K562 (cell line): ENCODE measurements around the gene IMP4. TPM values are rescaled to one million over a fixed set of nuclear protein-coding genes. Genes with fewer than 3 reads are reported as not detected.

Experiments used
- BHLHE40 ChIP-seq: IDR thresholded peaks from 2 replicates; pipeline ENCODE4 v1.6.1; 2011; ENCODE audit warnings: low read length, improper control_type of control experiment
- CGGBP1 ChIP-seq: fragments of 250-450 bp; sonication (Bioruptor Pico); IDR thresholded peaks from 2 replicates; pipeline ENCODE4 v1.9.0; 2021; ENCODE audit warnings: mild to moderate bottlenecking
- CHCHD3 ChIP-seq: fragments of 250-450 bp; sonication (Bioruptor Pico); IDR thresholded peaks from 2 replicates; pipeline ENCODE4 v2.1.2; 2022; ENCODE audit warnings: mild to moderate bottlenecking
- CREB1 ChIP-seq, 2 experiments: sonication (generic) in 1 of 2; formaldehyde crosslinking in 1 of 2; IDR thresholded peaks; 2 replicates each; pipeline versions ENCODE4 v1.6.1 to v1.8.0; 2012 to 2022; ENCODE audit warnings: inconsistent platforms in 1 of 2, mild to moderate bottlenecking in 1 of 2, missing genetic modification reagents in 1 of 2, moderate library complexity in 1 of 2
- DACH1 ChIP-seq: fragments of 450-650 bp; IDR thresholded peaks from 2 replicates; pipeline ENCODE4 v1.6.1; 2018; ENCODE audit not compliant: partially characterized antibody
- ELF2 ChIP-seq: fragments of 250-450 bp; sonication (Bioruptor Pico); IDR thresholded peaks from 2 replicates; pipeline ENCODE4 v1.5.0; 2021; ENCODE audit warnings: mild to moderate bottlenecking
- ESRRB ChIP-seq: fragments of 250-450 bp; sonication (Bioruptor Pico); IDR thresholded peaks from 2 replicates; pipeline ENCODE4 v1.5.0; 2020; ENCODE audit warnings: mild to moderate bottlenecking, moderate library complexity, borderline replicate concordance
- ETV6 ChIP-seq, 3 experiments: fragments of 150-350 bp in 1 of 3; sonication (generic) in 1 of 3; formaldehyde crosslinking in 1 of 3; IDR thresholded peaks; 2 replicates each; pipeline versions ENCODE4 v1.6.1 to v1.8.0; 2014 to 2022; ENCODE audit warnings: borderline replicate concordance in 2 of 3, low read depth in 2 of 3, antibody characterized with exemption in 1 of 3, low read length in 1 of 3, mild to moderate bottlenecking in 1 of 3, missing genetic modification reagents in 1 of 3
- HDAC2 ChIP-seq: fragments of 450-650 bp; IDR thresholded peaks from 2 replicates; pipeline ENCODE4 v1.6.1; 2016; ENCODE audit warnings: mild to moderate bottlenecking
- JUND ChIP-seq, 2 experiments: IDR thresholded peaks; 2 replicates in 1 of 2; 3 replicates in 1 of 2; pipeline ENCODE4 v1.6.1; 2011; ENCODE audit warnings: borderline replicate concordance in 2 of 2, low read depth in 2 of 2, low read length in 2 of 2, improper control_type of control experiment in 1 of 2, missing biosample characterization in 1 of 2, missing genetic modification characterization in 1 of 2, missing genetic modification reagents in 1 of 2
- KLF16 ChIP-seq: IDR thresholded peaks from 2 replicates; pipeline ENCODE4 v1.6.1; 2016; ENCODE audit warnings: antibody characterized with exemption
- NFIX ChIP-seq: fragments of 250-450 bp; sonication (Bioruptor Pico); IDR thresholded peaks from 2 replicates; pipeline ENCODE4 v1.4.0; 2020; ENCODE audit warnings: low read depth, mild to moderate bottlenecking, moderate library complexity
- POLR2H ChIP-seq: IDR thresholded peaks from 2 replicates; pipeline ENCODE4 v1.6.1; 2016; ENCODE audit warnings: missing genetic modification characterization, low read depth, mild to moderate bottlenecking, control low read depth, missing compliant biosample characterization, moderate library complexity
- SAFB2 ChIP-seq: fragments of 200-400 bp; formaldehyde crosslinking; IDR thresholded peaks from 2 replicates; pipeline ENCODE4 v1.6.1; 2018; ENCODE audit warnings: borderline replicate concordance, low read length, low read depth, moderate library complexity; ENCODE audit not compliant: severe bottlenecking
- SMAD4 ChIP-seq: fragments of 250-450 bp; sonication (Bioruptor Pico); conservative IDR thresholded peaks from 2 replicates; pipeline ENCODE4 v1.8.0; 2021; ENCODE audit warnings: inconsistent platforms, mild to moderate bottlenecking, moderate library complexity
- SRSF7 ChIP-seq: fragments of 200-400 bp; formaldehyde crosslinking; optimal IDR thresholded peaks from 2 replicates; pipeline ENCODE3; 2017; ENCODE audit warnings: mild to moderate bottlenecking, low read depth, low read length
- SRSF9 ChIP-seq: fragments of 200-400 bp; formaldehyde crosslinking; IDR thresholded peaks from 2 replicates; pipeline ENCODE4 v1.6.1; 2017; ENCODE audit warnings: low read depth, low read length, borderline replicate concordance
- YY1 ChIP-seq, 3 experiments: IDR thresholded peaks; 2 replicates each; pipeline ENCODE4 v1.6.1; 2011; ENCODE audit warnings: low read length in 2 of 3, mild to moderate bottlenecking in 2 of 3, moderate library complexity in 2 of 3, borderline replicate concordance in 1 of 3, control low read depth in 1 of 3, low read depth in 1 of 3; ENCODE audit not compliant: insufficient read depth in 3 of 3, insufficient replicate concordance in 2 of 3, control insufficient read depth in 1 of 3, insufficient read length in 1 of 3; ENCODE audit errors: extremely low read depth in 1 of 3
- ZNF140 ChIP-seq: fragments of 250-450 bp; sonication (Bioruptor Pico); IDR thresholded peaks from 2 replicates; pipeline ENCODE4 v1.8.0; 2021; ENCODE audit warnings: moderate library complexity, mild to moderate bottlenecking, inconsistent platforms
- ZNF347 ChIP-seq: fragments of 450-650 bp; formaldehyde crosslinking; IDR thresholded peaks from 2 replicates; pipeline ENCODE4 v1.4.0; 2020; ENCODE audit warnings: low read depth, mild to moderate bottlenecking, moderate library complexity
- ZSCAN32 ChIP-seq: fragments of 450-650 bp; formaldehyde crosslinking; IDR thresholded peaks from 2 replicates; pipeline ENCODE4 v1.4.0; 2020; ENCODE audit warnings: mild to moderate bottlenecking, moderate library complexity
- polyA plus RNA-seq, 8 experiments: library from polyadenylated mRNA; depleted of rRNA in 4 of 8; stranded (reverse) in 5 of 8; unstranded in 3 of 8; fragments of >200 nt; fragmentation: Nextera tagmentation in 2 of 8; fragmentation: Illumina TruSeq in 1 of 8; extraction: Ambion mirVana in 2 of 8; extraction: Trizol in 1 of 8; gene quantifications; 2 replicates each; pipeline versions ENCODE4 v1.2.1 to v1.2.3, GENCODE V29; 2011 to 2014; ENCODE audit warnings: inconsistent platforms in 1 of 8, missing spikeins in 1 of 8
- total RNA-seq, 7 experiments: library from RNA; depleted of rRNA in 6 of 7; stranded (reverse); fragments of >200 nt in 6 of 7; fragmentation: Illumina TruSeq in 2 of 7; extraction: Trizol in 2 of 7; gene quantifications; 2 replicates each; pipeline versions ENCODE4 v1.2.1 to v1.2.3, GENCODE V29; 2011 to 2021; ENCODE audit warnings: low replicate concordance in 1 of 7
- TF ChIP-seq, protein P1 (sequence below), 3 experiments: IDR thresholded peaks in 2 of 3; conservative IDR thresholded peaks in 1 of 3; 2 replicates each; pipeline ENCODE4 v1.5.1; 2011 to 2012; ENCODE audit warnings: low read length in 3 of 3, mild to moderate bottlenecking in 3 of 3, control low read depth in 2 of 3, improper control_type of control experiment in 1 of 3, inconsistent platforms in 1 of 3, low read depth in 1 of 3, mixed read lengths in 1 of 3, moderate library complexity in 1 of 3; ENCODE audit not compliant: insufficient read depth in 2 of 3
- TF ChIP-seq, protein P2 (sequence below): fragments of 450-650 bp; formaldehyde crosslinking; IDR thresholded peaks from 2 replicates; pipeline ENCODE4 v1.4.0; 2022; ENCODE audit warnings: missing genetic modification characterization

IMP4 gene
- total and polyA plus RNA-seq, 9 of the 15 experiments (the other 6 are each of a cell fraction or from before 2014, with no cell fraction given): 35.4 to 209 (median 100.0) TPM

- TF ChIP-seq BHLHE40: peak; percentile 2; the same call in 1 of the 2 replicates
- no peak for TF ChIP-seq HDAC2
- peak; percentile 61 for TF ChIP-seq SMAD4 (CRISPR knock-in tag)
- TF ChIP-seq ESRRB (CRISPR knock-in tag): no peak
- TF ChIP-seq CREB1 (IDR thresholded peaks at IDR 0.05): peak; percentile 47; the same call in 1 of the 2 replicates
- no peak for TF ChIP-seq CREB1 (CRISPR knock-in tag; IDR thresholded peaks at IDR 0.05)
- no peak for TF ChIP-seq SRSF7
- no peak for TF ChIP-seq CGGBP1 (CRISPR knock-in tag)
- no peak for TF ChIP-seq DACH1
- no peak for TF ChIP-seq ETV6 (IDR thresholded peaks at IDR 0.05; ENCODE audit: borderline replicate concordance in 1 of 2, low read depth in 2 of 2, low read length in 1 of 2)
- TF ChIP-seq ETV6 (CRISPR knock-in tag; IDR thresholded peaks at IDR 0.05; ENCODE audit: borderline replicate concordance): no peak
- TF ChIP-seq, protein P1, sequence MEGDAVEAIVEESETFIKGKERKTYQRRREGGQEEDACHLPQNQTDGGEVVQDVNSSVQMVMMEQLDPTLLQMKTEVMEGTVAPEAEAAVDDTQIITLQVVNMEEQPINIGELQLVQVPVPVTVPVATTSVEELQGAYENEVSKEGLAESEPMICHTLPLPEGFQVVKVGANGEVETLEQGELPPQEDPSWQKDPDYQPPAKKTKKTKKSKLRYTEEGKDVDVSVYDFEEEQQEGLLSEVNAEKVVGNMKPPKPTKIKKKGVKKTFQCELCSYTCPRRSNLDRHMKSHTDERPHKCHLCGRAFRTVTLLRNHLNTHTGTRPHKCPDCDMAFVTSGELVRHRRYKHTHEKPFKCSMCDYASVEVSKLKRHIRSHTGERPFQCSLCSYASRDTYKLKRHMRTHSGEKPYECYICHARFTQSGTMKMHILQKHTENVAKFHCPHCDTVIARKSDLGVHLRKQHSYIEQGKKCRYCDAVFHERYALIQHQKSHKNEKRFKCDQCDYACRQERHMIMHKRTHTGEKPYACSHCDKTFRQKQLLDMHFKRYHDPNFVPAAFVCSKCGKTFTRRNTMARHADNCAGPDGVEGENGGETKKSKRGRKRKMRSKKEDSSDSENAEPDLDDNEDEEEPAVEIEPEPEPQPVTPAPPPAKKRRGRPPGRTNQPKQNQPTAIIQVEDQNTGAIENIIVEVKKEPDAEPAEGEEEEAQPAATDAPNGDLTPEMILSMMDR (IDR thresholded peaks at IDR 0.05 in 2 of 3, conservative IDR thresholded peaks at IDR 0.05 in 1 of 3; ENCODE audit: insufficient read depth in 2 of 3, low read depth in 1 of 3, low read length in 3 of 3): peak; percentile 96 to 97 (median 96)
- no peak for TF ChIP-seq CHCHD3 (CRISPR knock-in tag)
- no peak for TF ChIP-seq ZNF347
- TF ChIP-seq ZSCAN32 (CRISPR knock-in tag): no peak
- no peak for TF ChIP-seq SAFB2
- TF ChIP-seq NFIX: no peak
- TF ChIP-seq, protein P2, sequence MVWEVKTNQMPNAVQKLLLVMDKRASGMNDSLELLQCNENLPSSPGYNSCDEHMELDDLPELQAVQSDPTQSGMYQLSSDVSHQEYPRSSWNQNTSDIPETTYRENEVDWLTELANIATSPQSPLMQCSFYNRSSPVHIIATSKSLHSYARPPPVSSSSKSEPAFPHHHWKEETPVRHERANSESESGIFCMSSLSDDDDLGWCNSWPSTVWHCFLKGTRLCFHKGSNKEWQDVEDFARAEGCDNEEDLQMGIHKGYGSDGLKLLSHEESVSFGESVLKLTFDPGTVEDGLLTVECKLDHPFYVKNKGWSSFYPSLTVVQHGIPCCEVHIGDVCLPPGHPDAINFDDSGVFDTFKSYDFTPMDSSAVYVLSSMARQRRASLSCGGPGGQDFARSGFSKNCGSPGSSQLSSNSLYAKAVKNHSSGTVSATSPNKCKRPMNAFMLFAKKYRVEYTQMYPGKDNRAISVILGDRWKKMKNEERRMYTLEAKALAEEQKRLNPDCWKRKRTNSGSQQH (CRISPR knock-in tag): no peak
- no peak for TF ChIP-seq ELF2 (CRISPR knock-in tag)
- TF ChIP-seq POLR2H (tag): no peak
- TF ChIP-seq KLF16: 0 out of 2 replicates have a peak, but pooled peaks have one; percentile 36
- TF ChIP-seq YY1 (IDR thresholded peaks at IDR 0.05; ENCODE audit: borderline replicate concordance in 1 of 3, control insufficient read depth in 1 of 3, extremely low read depth in 1 of 3, insufficient read depth in 3 of 3, insufficient read length in 1 of 3, insufficient replicate concordance in 2 of 3, low read depth in 1 of 3, low read length in 2 of 3): peak in 1 of 3 experiments; percentile 35
- TF ChIP-seq ZNF140 (CRISPR knock-in tag): no peak
- peak; percentile 57 for TF ChIP-seq JUND (IDR thresholded peaks at IDR 0.05; ENCODE audit: borderline replicate concordance, low read depth, low read length)
- no peak for TF ChIP-seq JUND (tag; IDR thresholded peaks at IDR 0.05; ENCODE audit: borderline replicate concordance, low read depth, low read length)
- no peak for TF ChIP-seq SRSF9
Observed at GRCh38 chr2:130332271-130333073, 10.2 kb upstream of the IMP4 start (continued).
